MM.1S (cell line): Measurements from ENCODE around the gene PLXNA4.

Experiments
- DNase-seq: peaks from one replicate; pipeline ENCODE4 v3.0.0-alpha.2; 2015
- H2AFZ ChIP-seq: fragments of 300-600 bp; sonication (generic); 2 replicates; pipeline ENCODE4 v1.6.0; 2016; ENCODE audit warnings: antibody characterized with exemption, low read length
- H3F3A ChIP-seq: fragments of 300-600 bp; sonication (generic); 2 replicates; pipeline ENCODE4 v1.6.1; 2016; ENCODE audit warnings: mild to moderate bottlenecking, antibody characterized with exemption, low read length, moderate library complexity, mixed read lengths; ENCODE audit not compliant: insufficient read depth
- H3K27ac ChIP-seq: fragments of 300-600 bp; sonication (generic); 2 replicates; pipeline ENCODE4 v1.5.1; 2016; ENCODE audit warnings: mild to moderate bottlenecking, low read length
- H3K27me3 ChIP-seq: fragments of 300-600 bp; sonication (generic); replicated peaks from 2 replicates; pipeline ENCODE4 v1.6.0; 2016; ENCODE audit warnings: low read length; ENCODE audit not compliant: insufficient read depth
- H3K36me3 ChIP-seq: fragments of 300-600 bp; sonication (generic); replicated peaks from 2 replicates; pipeline ENCODE4 v1.6.1; 2016; ENCODE audit warnings: mild to moderate bottlenecking, low read length, mixed read lengths; ENCODE audit not compliant: insufficient read depth
- H3K4me1 ChIP-seq: fragments of 300-600 bp; sonication (generic); 2 replicates; pipeline ENCODE4 v1.6.1; 2016; ENCODE audit warnings: low read length, mixed read lengths
- H3K4me2 ChIP-seq: fragments of 300-600 bp; sonication (generic); 2 replicates; pipeline ENCODE4 v1.6.0; 2016; ENCODE audit warnings: low read depth, low read length
- H3K4me3 ChIP-seq: fragments of 300-600 bp; sonication (generic); 2 replicates; pipeline ENCODE4 v1.5.1; 2016; ENCODE audit warnings: low read length, mixed read lengths
- H3K79me2 ChIP-seq: fragments of 300-600 bp; sonication (generic); 2 replicates; pipeline ENCODE4 v1.6.1; 2016; ENCODE audit warnings: mixed run types, low read length, mixed read lengths
- H3K9ac ChIP-seq: fragments of 300-600 bp; sonication (generic); 2 replicates; pipeline ENCODE4 v1.6.1; 2016; ENCODE audit warnings: low read length, mixed read lengths
- H3K9me2 ChIP-seq: fragments of 300-600 bp; sonication (generic); replicated peaks from 2 replicates; pipeline ENCODE4 v1.6.1; 2016; ENCODE audit warnings: mild to moderate bottlenecking, low read length, mixed read lengths; ENCODE audit not compliant: insufficient read depth
- H3K9me3 ChIP-seq: fragments of 300-600 bp; sonication (generic); replicated peaks from 2 replicates; pipeline ENCODE4 v1.6.1; 2016; ENCODE audit warnings: mild to moderate bottlenecking, low read length, mixed read lengths; ENCODE audit not compliant: insufficient read depth
- H4K20me1 ChIP-seq: fragments of 300-600 bp; sonication (generic); 2 replicates; pipeline ENCODE4 v1.6.1; 2016; ENCODE audit warnings: mild to moderate bottlenecking, low read length, moderate library complexity, mixed read lengths; ENCODE audit not compliant: insufficient read depth
- EZH2 ChIP-seq: fragments of 300-600 bp; sonication (generic); optimal IDR thresholded peaks from 2 replicates; pipeline ENCODE3; 2017; ENCODE audit warnings: low read depth, mild to moderate bottlenecking, antibody characterized with exemption, low read length, mixed read lengths
- EZH2phosphoT487 ChIP-seq: fragments of 300-600 bp; sonication (generic); IDR thresholded peaks from 2 replicates; pipeline ENCODE4 v1.6.1; 2018; ENCODE audit warnings: antibody characterized with exemption, low read length
- TF ChIP-seq, protein P1 (sequence below): fragments of 300-600 bp; sonication (generic); IDR thresholded peaks from 2 replicates; pipeline ENCODE4 v1.5.1; 2016; ENCODE audit warnings: antibody characterized with exemption, low read length, mixed read lengths

The PLXNA4 gene

GRCh38 chr7:132193898-132194297, 382.4 kb downstream of the PLXNA4 start:
- no peak overlapping the region for H3K4me3 ChIP-seq
- no peaks in the 10 kb centered on the region for H3K9me2 ChIP-seq
- H4K20me1 ChIP-seq = no peaks in the 10 kb centered on the region
- no peak for DNase-seq
- no peak overlapping the region for H3K4me2 ChIP-seq
- H3K27me3 ChIP-seq = no peaks in the 10 kb centered on the region
- H3K79me2 ChIP-seq = no peaks in the 10 kb centered on the region
- no peaks in the 10 kb centered on the region for H3K4me1 ChIP-seq
- TF ChIP-seq, protein P1, sequence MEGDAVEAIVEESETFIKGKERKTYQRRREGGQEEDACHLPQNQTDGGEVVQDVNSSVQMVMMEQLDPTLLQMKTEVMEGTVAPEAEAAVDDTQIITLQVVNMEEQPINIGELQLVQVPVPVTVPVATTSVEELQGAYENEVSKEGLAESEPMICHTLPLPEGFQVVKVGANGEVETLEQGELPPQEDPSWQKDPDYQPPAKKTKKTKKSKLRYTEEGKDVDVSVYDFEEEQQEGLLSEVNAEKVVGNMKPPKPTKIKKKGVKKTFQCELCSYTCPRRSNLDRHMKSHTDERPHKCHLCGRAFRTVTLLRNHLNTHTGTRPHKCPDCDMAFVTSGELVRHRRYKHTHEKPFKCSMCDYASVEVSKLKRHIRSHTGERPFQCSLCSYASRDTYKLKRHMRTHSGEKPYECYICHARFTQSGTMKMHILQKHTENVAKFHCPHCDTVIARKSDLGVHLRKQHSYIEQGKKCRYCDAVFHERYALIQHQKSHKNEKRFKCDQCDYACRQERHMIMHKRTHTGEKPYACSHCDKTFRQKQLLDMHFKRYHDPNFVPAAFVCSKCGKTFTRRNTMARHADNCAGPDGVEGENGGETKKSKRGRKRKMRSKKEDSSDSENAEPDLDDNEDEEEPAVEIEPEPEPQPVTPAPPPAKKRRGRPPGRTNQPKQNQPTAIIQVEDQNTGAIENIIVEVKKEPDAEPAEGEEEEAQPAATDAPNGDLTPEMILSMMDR = no peak
- TF ChIP-seq EZH2 = no peak
- TF ChIP-seq EZH2phosphoT487 = no peak
- H3F3A ChIP-seq = no peaks in the 10 kb centered on the region
- H3K27ac ChIP-seq = no peak overlapping the region
- H3K36me3 ChIP-seq = no peaks in the 10 kb centered on the region
- no peaks in the 10 kb centered on the region for H3K9me3 ChIP-seq
- H3K9ac ChIP-seq = no peak overlapping the region
- no peak overlapping the region for H2AFZ ChIP-seq

GRCh38 chr7:132192809-132193208, 383.5 kb downstream of the PLXNA4 start:
- Histone ChIP-seq H2AFZ (no peak overlapping the region), H4K20me1 (no peaks in the 10 kb centered on the region), H3F3A (no peaks in the 10 kb centered on the region), H3K9ac (no peak overlapping the region), H3K4me3 (no peak overlapping the region), H3K27ac (no peak overlapping the region), H3K4me1 (no peaks in the 10 kb centered on the region), H3K36me3 (no peaks in the 10 kb centered on the region), H3K9me2 (no peaks in the 10 kb centered on the region), H3K4me2 (no peak overlapping the region), H3K9me3 (no peaks in the 10 kb centered on the region), H3K27me3 (no peaks in the 10 kb centered on the region), H3K79me2 (no peaks in the 10 kb centered on the region)
- DNase-seq = no peak
- TF ChIP-seq, protein P1 = no peak
- TF ChIP-seq EZH2phosphoT487 (no peak), EZH2 (no peak)

DNA sequence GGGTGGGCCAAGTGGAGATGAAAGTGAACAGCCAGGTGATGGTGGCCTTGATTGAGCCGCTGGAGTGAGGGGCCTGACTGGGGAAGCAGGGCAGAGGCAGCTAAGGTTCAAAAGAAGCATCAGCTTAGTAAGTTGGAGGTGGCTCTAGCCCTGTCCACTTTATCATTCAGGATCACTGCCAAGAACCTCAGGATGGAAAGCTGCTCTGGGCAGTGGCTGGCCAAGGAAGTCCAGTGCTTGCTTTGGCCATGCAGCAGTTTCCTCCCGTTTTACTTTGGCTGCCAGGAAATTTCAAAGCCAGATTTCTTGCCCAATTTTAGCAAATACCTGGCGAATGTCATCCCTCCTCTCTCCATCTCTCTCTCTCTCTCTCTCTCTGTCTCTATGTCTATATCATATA, 384.9 kb downstream of the PLXNA4 start:
- Histone ChIP-seq H3K9ac (no peak overlapping the region), H3F3A (no peaks in the 10 kb centered on the region), H3K9me3 (no peaks in the 10 kb centered on the region), H3K36me3 (no peaks in the 10 kb centered on the region), H3K79me2 (no peaks in the 10 kb centered on the region), H3K27me3 (no peaks in the 10 kb centered on the region), H3K4me2 (no peak overlapping the region), H4K20me1 (no peaks in the 10 kb centered on the region), H2AFZ (no peak overlapping the region), H3K9me2 (no peaks in the 10 kb centered on the region), H3K27ac (no peak overlapping the region), H3K4me1 (no peaks in the 10 kb centered on the region), H3K4me3 (no peak overlapping the region)
- DNase-seq = no peak
- TF ChIP-seq EZH2phosphoT487 = no peak

DNA sequence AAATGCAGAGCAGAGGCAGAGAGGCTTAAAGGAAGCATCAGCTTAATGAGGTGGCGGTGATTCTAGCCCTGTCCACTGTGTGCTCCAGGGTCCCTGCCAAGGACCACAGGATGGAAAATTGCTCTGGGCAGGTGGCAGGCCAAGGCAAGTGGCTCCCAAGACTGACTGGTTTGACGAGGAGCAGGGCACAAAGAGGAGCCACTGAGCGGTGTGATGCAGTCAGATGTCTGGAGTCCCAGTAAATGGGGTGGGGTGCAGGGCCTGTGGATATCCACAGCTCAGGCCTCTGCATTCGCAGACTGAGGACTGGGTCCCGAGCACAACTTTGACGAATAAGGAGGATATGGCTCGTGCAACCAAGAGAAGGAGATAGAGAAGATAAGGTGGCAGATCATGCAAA, 385.6 kb downstream of the PLXNA4 start:
- no peaks in the 10 kb centered on the region for H3K27me3 ChIP-seq
- no peaks in the 10 kb centered on the region for H4K20me1 ChIP-seq
- H3K36me3 ChIP-seq = no peaks in the 10 kb centered on the region
- H3K27ac ChIP-seq = no peak overlapping the region
- TF ChIP-seq EZH2phosphoT487 (no peak), EZH2 (no peak)
- TF ChIP-seq, protein P1 = no peak
- H2AFZ ChIP-seq = no peak overlapping the region
- H3K9ac ChIP-seq = no peak overlapping the region
- no peak overlapping the region for H3K4me3 ChIP-seq
- H3F3A ChIP-seq = no peaks in the 10 kb centered on the region
- H3K4me1 ChIP-seq = no peaks in the 10 kb centered on the region
- no peaks in the 10 kb centered on the region for H3K9me2 ChIP-seq
- no peak overlapping the region for H3K4me2 ChIP-seq
- no peaks in the 10 kb centered on the region for H3K79me2 ChIP-seq
- H3K9me3 ChIP-seq = no peaks in the 10 kb centered on the region
- no peak for DNase-seq
